HG03095 (cell line): ENCODE data around the gene ANKMY2.

Experiments
- ATAC-seq: cut with Tn5 transposase; IDR thresholded peaks from one replicate; pipeline ENCODE4 v1.9.1; 2021; ENCODE audit warnings: moderate library complexity; ENCODE audit not compliant: unreplicated experiment

Gene ANKMY2

GRCh38 chr7:16583834-16584233 is 61.7 kb downstream of the ANKMY2 start:
- no peak for ATAC-seq

DNA sequence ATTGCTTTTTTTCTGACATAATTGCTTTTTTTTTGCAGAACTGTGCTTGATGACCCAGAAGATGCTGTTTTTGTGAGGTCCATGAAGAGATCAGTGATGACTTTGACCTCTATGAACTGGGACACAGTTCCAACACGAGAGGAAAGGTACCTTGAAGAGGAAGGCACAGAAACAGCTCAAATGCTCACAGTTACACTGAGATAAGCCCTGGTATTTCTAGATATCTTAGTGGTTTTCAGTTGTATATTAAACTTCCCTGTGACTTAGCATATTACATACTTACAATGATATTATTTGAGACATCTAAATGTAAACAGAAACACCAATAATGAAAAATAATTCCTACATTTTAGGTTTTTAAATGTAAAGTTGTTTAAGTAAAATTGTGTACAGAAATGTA is 64.3 kb downstream of the ANKMY2 start:
- ATAC-seq: no peak

GRCh38 chr7:16579216-16579615 is 66.3 kb downstream of the ANKMY2 start:
- no peak for ATAC-seq

- ATAC-seq: no peak
Observed at GRCh38 chr7:16571941-16572340, 73.6 kb downstream of the ANKMY2 start.

DNA sequence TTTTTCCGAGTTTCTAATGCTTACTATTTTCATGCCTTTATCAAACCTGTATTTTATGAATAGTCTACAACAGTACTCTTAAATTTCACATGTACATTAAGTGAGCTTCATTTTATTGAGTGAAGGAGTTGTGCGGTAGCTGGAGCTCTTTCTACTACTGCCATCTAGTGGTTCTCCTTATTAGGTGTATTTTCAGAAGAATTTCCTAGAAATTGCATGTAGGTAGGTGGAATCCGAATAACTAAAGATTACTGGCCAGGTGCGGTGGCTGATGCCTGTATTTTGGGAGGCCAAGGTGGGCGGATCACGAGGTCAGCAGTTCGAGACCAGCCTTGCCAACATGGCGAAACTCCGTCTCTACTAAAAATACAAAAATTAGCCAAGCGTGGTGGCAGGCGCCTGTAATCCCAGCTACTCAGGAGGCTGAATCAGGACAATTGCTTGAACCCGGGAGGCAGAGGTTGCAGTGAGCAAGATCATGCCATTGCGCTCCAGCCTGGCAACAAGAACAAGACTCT is 80.6 kb downstream of the ANKMY2 start:
- no peak for ATAC-seq

GRCh38 chr7:16564023-16564380 is 81.6 kb downstream of the ANKMY2 start:
- no peak for ATAC-seq

- peak; percentile 77 for ATAC-seq
Observed at GRCh38 chr7:16563281-16564022, 82.1 kb downstream of the ANKMY2 start.

- no peak for ATAC-seq
Observed at GRCh38 chr7:16562456-16563220, 82.9 kb downstream of the ANKMY2 start.

GRCh38 chr7:16561943-16562342 is 83.6 kb downstream of the ANKMY2 start:
- ATAC-seq: no peak

DNA sequence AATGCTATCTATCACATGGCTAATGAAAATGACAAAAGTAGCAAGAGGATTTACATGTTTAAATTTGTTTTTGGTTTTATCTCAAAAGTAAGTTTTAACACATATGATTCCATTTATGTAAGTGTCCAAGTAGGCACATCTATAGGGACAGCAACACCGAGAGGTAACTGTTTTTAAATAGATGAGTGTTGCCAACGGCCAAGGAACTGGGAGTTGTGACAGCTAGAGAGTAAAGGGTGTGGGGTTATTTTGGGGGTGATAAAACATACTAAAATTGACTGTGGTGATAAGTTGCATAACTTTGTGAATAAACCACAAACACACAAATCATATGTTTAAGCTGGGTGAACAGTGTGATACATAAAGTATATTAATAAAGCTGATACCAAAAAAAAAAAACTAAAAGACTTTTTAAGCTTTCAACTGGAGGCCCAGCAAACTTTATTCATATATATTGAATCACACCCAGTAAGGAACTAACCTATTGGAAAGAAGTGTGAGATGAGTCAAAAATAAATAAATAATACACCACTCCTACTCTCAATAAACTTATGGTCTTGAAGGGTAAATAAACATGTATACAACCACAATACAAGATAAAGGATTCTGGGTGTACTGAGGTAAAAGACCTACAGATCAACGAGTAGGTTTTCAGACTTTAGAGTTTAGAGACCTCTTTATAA is 85.9 kb downstream of the ANKMY2 start:
- no peak for ATAC-seq

- no peak for ATAC-seq
Observed at GRCh38 chr7:16558761-16559302, 86.7 kb downstream of the ANKMY2 start.

DNA sequence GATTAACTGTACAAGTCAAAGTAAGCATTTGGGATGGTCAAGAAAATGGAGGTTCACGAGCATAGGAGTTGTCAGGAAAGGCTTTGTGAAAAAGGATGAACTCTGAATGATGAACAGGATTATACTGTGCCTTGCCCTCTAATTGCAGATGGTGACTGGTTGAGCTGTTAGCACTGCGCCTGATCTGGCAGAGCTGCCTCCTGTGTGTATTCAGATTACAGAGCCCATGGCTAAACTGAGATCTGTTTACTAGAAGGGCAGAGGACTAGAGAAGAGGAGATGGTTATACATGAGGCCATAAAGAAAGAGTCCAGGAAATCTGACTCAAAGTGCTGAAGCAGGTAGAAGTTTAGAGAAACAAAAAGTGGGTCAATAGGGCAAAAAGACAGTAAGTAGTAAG is 89.2 kb downstream of the ANKMY2 start:
- ATAC-seq: no peak

- ATAC-seq: no peak
Observed at GRCh38 chr7:16554518-16555236, 90.9 kb downstream of the ANKMY2 start.

DNA sequence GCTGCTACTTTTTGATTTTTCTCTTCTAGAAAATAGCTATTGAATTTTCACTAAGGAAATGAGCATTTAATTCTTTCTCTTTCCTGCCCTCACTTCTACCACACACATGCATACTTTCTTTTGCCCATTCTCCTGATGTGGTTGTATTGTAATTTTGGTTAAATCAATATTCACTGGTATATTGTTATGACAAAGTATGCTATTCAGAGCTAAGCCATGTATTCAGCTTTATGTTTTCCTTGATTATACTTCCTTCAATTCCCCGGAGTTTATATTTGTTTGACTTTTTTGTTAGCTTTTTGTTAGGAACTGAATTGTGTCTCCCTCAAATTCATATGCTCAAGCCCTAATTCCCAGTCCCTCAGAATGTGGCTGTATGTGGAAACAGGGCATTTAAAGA is 94.9 kb downstream of the ANKMY2 start:
- ATAC-seq: no peak
